IPS-18c (cell line): Measurements from ENCODE around the gene KRT77.
A peak's percentile ranks its signal among the peaks of the same experiment; 100 is the strongest.
"Not testable (repeated sequence)": the region's sequence is repeated elsewhere in the genome, so short reads cannot be mapped to it uniquely, and the experiment has no call there.

Experiments
- H3K4me3 ChIP-seq: 2 replicates; pipeline ENCODE4 v1.7.0; 2013; ENCODE audit warnings: low read depth, mild to moderate bottlenecking, low read length, moderate library complexity; ENCODE audit not compliant: insufficient read depth
- H3K9me3 ChIP-seq: one replicate; pipeline ENCODE4 v1.6.1; 2013; ENCODE audit warnings: mild to moderate bottlenecking, low read length, moderate library complexity; ENCODE audit not compliant: control insufficient read depth, insufficient read depth

The KRT77 gene

GRCh38 chr12:52729147-52729546, 25.8 kb upstream of the KRT77 start:
- Histone ChIP-seq H3K4me3 (no peak overlapping the region), H3K9me3 (no peaks in the 10 kb centered on the region)

- Histone ChIP-seq H3K9me3 (no peaks in the 10 kb centered on the region), H3K4me3 (no peak overlapping the region)
Measured at GRCh38 chr12:52728374-52728773, 25.1 kb upstream of the KRT77 start.

DNA sequence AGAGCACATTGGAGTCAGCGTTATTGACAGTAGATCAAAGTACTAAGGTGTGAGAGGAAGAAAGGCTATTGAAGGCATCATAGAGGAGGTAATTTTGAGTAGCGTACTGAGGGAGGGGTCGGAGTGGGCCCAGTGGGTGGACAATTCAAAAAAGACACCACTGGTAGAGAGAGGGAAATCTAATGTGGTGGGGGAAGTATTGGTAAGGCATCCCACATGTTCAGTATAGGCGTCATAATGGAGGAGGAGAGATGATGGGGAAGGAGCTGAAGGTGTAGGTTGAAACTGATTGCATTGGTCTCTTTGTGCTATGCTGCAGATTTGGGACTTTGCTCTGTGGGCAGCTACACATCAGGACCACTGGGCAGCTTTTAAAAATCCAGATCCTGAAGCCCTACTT, 23.7 kb upstream of the KRT77 start:
- H3K9me3 ChIP-seq: no peaks in the 10 kb centered on the region
- no peak overlapping the region for H3K4me3 ChIP-seq

GRCh38 chr12:52726451-52726850, 23.1 kb upstream of the KRT77 start:
- Histone ChIP-seq H3K4me3 (no peak overlapping the region), H3K9me3 (no peaks in the 10 kb centered on the region)

DNA sequence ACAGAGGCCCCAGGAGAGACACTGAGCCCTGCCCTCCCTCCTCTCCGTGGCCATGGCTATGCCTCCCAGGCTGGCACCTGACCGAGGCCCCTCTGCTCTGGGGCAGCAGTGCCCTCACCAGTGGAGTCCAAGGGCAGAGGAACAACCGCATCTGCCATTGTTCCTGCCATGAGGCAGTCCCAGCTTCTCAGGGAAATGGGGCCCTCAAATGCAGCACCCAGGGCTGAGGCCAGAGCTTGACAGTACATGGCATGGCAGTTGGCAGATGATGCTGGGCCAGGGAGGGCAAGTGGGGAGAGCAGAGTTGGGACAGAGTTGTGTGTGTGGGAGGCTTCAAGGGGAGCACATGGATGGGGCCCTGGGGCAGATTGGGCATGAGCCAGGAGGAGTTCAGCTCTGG, 21.1 kb upstream of the KRT77 start:
- Histone ChIP-seq H3K9me3 (no peaks in the 10 kb centered on the region), H3K4me3 (no peak overlapping the region)

DNA sequence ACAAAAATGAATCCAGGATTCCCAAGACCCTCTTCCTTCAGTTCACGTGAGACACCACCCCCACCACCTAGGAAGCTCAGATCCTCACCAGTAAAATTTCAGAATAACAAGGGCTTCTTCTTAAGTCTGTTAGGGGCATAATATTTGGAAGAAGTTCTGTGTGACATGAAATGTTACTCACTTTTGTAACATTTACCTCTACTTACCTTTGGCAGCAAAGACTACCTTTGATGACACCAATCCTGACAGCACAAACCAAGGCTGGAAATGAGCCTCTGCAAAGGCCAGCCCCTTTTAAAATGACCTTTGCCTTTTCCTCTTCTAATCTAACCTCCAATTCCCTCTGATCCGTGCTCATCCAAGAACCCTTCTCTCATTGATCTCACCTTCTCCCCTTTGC, 19.4 kb upstream of the KRT77 start:
- H3K4me3 ChIP-seq: no peak overlapping the region

GRCh38 chr12:52721838-52722470, 18.6 kb upstream of the KRT77 start:
- Histone ChIP-seq H3K4me3 (no peak overlapping the region), H3K9me3 (no peaks in the 10 kb centered on the region)

More for the DNA sequence above, 19.4 kb upstream of the KRT77 start:
- H3K9me3 ChIP-seq: no peaks in the 10 kb centered on the region

- Histone ChIP-seq H3K4me3 (no peak overlapping the region), H3K9me3 (no peaks in the 10 kb centered on the region)
Measured at GRCh38 chr12:52720365-52720886, 17.1 kb upstream of the KRT77 start.

DNA sequence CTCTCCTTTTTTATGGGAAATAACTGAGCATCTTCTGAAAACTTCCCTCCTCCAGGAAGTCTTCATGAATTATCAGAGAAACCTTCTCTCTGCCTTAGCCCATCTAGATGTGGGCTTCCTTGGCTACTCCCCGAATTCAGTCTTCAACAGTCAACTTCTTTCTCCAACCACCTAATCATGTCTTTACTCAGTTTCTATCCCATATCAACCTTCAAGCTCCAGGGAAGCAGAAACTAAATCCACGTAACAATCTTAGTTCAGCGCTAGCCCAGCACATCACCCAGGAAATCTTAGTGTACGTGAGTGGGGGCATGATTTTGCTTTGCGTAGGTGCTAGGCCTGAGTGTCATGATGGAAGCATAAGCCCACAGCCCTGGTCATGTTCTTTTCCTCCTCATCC, 12.7 kb upstream of the KRT77 start:
- H3K4me3 ChIP-seq: no peak overlapping the region
- H3K9me3 ChIP-seq: no peaks in the 10 kb centered on the region

GRCh38 chr12:52715416-52715815, 12.1 kb upstream of the KRT77 start:
- H3K4me3 ChIP-seq: no peak overlapping the region
- no peaks in the 10 kb centered on the region for H3K9me3 ChIP-seq

DNA sequence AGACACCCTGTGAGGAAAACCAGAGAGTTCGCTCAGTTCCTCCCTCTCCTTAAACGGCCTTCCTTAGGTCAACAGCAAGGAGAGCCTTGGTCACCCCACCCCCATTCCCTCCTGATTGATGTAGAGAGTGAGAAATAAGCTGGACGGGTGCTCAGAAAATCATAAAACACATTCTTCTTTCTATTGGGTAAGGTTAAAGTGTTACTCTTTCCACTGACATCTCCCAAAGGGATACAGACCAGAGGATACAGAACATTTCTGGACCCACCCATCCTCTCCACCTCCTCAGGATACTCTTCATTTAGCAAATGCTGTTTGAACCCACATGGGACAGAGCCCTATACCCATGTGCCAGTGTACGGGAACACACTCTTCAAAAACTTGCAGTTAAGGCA, 11.6 kb upstream of the KRT77 start:
- H3K4me3 ChIP-seq: no peak overlapping the region; the same call in 1 of the 2 replicates
- no peaks in the 10 kb centered on the region for H3K9me3 ChIP-seq

GRCh38 chr12:52713960-52714886, 10.9 kb upstream of the KRT77 start:
- Histone ChIP-seq H3K9me3 (no peaks in the 10 kb centered on the region), H3K4me3 (peak overlapping the region; percentile 46)

DNA sequence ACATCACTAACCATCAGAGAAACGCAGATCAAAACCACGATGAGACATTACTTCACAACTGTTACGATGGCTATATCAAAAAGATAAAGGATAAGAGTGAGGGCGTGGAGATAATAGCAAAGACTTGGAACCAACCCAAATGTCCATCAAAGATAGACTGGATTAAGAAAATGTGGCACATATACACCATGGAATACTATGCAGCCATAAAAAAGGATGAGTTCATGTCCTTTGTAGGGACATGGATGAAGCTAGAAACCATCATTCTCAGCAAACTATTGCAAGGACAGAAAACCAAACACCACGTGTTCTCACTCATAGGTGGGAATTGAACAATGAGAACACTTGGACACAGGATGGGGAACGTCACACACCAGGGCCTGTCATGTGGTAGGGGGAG, 8.8 kb upstream of the KRT77 start:
- not testable (repeated sequence) for H3K9me3 ChIP-seq, H3K4me3 ChIP-seq

DNA sequence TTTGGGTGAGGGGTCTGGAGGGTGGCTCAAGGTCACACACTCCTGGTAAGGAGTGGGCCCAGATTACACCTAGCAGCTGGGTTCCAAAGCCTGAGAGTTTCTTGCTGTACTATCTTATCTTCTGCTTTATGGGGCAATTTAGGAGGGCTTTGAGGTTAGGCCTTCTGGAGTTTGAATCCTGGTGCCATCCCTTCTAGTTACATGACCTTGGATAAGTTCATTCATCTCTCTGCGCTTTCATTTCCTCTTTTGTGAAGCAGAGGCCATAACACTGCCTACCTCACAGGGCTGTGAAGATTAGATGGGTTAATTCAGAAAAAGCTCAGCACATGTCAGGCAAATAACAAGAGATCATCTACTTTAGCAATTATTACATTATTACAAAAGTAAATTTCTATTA, 7.4 kb upstream of the KRT77 start:
- Histone ChIP-seq H3K4me3 (no peak overlapping the region), H3K9me3 (no peaks in the 10 kb centered on the region)

DNA sequence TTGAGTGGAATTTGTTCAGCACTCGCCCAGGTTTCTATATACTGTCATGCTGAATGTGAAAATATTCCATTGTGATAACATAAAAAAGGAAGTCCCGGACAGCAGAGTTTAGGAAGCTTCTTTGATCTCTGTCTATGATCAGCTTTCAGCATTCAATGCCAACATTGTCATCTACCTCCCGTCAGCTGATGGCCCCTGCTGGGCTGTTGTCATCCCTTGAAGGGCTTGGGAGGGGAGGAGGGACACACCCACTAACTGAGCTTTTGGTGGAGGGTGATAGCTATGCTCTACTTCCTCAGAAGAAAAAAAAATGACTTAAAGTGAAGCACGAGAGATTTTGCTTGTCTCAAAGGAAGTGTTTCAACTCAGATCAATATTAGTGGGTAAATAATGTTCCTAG, 4.7 kb upstream of the KRT77 start:
- H3K4me3 ChIP-seq: no peak overlapping the region
- no peaks in the 10 kb centered on the region for H3K9me3 ChIP-seq

GRCh38 chr12:52704464-52704863, 1.1 kb upstream of the KRT77 start:
- Histone ChIP-seq H3K4me3 (no peak overlapping the region), H3K9me3 (no peaks in the 10 kb centered on the region)

- H3K4me3 ChIP-seq: no peak overlapping the region
- H3K9me3 ChIP-seq: no peaks in the 10 kb centered on the region
Measured at GRCh38 chr12:52703878-52704277, 554 bp upstream of the KRT77 start.

DNA sequence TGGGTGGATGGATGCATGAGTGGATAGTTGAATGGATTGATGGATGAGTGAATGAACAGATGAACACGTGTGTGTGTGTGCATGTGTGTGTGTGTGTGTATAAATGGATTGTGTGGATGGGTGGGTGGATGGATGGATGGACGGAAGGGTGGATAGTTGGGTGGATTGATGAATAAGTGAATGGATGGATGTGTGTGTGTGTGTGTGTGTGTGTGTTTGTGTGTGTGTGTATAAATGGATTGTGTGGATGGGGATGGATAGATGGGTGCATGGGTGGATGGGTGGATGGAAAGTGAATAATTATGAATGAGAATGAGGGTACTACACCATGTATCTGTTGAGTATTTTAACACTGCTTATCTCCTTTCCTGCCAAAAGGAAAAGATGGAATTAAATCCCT, 986 bp downstream of the KRT77 start:
- H3K9me3 ChIP-seq: no peaks in the 10 kb centered on the region

More for the DNA sequence above, 986 bp downstream of the KRT77 start:
- H3K4me3 ChIP-seq: no peak overlapping the region
